DMS153 treated with DMSO at 0.1 percent for 48 hours (cell line): Measurements from ENCODE around the gene PCDH8.

Experiments used
- DNase-seq: peaks from one replicate; lab custom pipeline; 2025; ENCODE audit not compliant: unreplicated experiment; lab: John Stamatoyannopoulos, UW

The PCDH8 gene

DNA sequence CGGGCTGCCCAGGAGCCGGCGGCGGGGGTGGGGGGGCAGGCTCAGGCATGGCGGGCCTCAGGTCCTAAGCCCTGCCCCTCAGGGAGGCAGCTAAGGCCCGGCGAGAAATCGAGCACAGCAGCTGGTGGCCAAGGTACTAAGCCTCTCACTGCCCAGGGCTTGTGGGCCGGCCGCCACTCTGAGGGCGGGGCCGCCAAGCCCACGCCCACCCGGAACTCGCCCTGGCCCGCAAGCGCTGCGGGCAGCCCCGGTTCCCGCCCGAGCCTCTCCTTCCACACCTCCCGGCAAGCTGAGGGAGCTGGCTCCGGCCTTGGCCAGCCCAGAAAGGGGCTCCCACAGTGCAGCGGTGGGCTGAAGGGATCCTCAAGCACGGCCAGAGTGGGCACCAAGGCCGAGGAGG is 33.1 kb downstream of the PCDH8 start:
- DNase-seq, result no peak

GRCh38 chr13:52812941-52813340 is 35.5 kb downstream of the PCDH8 start:
- no peak for DNase-seq

- no peak for DNase-seq
Measured at GRCh38 chr13:52811841-52812240, 36.6 kb downstream of the PCDH8 start.

DNA sequence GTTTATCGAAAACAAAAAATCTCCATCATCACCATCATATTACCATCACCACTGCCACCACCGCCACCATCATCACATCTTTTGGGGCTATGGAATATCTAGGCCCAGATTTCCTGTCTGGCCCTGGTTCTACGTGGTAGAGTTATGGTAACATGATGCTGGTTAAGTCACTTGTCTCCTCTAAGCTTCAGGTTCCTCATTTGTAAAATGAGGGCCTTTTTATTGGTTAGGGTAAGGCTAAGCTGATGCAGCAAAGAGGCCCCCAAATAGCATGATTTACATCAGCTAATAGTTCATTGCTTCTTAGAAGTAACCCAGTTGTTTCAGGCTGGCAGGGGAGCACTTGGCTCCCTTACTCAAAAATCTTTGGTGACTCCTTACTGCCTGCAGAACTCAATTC is 37.9 kb downstream of the PCDH8 start:
- no peak for DNase-seq

DNA sequence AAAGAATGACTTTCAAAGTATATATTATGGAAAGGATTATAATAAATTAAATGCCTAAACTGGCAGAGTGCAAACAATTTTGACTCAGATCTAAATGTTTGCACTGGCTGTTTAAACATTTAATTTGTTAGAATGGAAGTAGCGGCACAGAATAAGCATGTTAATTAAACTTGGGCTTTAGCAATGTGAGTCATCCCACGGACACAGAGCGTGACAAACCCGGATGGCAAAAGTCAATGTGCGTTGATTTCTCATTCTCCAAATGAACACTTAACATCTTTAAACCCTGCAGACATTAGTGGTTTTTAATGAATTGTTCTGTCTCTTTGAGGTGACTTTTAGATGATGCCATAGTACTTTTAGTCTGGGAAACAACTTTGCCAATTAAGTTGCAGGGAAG is 38.4 kb downstream of the PCDH8 start:
- no peak for DNase-seq

- DNase-seq, result peak; percentile 77
Measured at GRCh38 chr13:52809310-52809769, 39.1 kb downstream of the PCDH8 start.

- DNase-seq, result no peak
Measured at GRCh38 chr13:52808842-52809219, 39.6 kb downstream of the PCDH8 start.

DNA sequence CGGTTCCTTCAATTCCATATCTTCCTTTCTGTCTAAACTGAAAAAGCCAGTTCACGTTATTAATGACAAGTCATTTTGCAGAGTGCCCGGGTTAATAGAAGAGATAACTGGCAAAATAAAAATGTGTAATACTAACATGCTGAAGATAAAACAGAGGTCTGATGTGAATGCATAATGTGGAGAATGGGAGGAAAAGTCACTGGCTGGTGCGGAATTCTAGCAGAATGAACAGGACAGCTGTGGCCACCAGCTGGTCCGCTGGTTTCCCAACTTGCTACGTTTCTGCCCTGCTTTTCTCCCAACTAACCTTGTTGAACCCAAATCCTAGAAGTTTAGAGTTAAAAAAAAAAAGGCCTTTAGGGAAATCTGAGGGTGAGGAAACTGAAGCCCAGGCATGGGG is 42.4 kb downstream of the PCDH8 start:
- DNase-seq, result no peak

DNA sequence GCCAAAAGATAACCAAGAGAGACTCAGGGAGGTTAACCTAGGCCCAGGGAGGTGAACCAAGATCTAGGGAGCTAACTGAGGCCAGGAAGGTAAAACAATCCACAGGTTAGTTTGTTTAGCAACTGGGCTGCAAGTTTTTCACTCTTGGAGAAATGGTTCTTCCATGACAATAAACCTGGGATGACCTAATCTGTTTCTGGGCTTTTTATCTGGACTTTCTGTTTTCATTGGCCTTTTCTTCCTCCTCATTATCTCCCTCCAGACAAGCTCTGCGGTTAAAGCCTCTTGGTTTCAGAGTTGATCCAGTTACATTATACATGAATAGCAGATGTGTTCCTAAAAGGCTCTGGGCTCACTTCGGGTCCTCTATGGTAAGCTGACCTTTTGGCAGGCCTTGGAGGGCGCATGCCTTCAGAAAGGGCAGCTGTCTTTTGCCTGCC is 44.2 kb downstream of the PCDH8 start:
- no peak for DNase-seq

DNA sequence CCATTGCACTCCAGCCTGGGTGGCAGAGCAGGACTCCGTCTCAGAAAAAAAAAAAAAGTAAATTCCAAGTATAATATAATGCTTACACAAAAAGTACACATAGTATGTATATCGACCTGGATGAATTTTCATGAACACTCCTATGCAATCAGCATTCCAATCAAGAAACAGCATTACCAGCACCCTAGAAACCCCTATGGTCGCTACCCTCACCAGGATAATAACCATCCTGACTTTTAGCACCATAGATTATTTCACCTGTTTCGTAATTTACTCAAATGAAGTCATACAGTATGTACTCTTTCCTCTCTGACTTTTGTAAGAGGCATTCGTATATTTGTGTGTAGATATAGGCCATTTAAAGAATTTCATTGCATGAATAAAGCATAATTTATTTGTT is 47.6 kb downstream of the PCDH8 start:
- DNase-seq, result no peak

DNA sequence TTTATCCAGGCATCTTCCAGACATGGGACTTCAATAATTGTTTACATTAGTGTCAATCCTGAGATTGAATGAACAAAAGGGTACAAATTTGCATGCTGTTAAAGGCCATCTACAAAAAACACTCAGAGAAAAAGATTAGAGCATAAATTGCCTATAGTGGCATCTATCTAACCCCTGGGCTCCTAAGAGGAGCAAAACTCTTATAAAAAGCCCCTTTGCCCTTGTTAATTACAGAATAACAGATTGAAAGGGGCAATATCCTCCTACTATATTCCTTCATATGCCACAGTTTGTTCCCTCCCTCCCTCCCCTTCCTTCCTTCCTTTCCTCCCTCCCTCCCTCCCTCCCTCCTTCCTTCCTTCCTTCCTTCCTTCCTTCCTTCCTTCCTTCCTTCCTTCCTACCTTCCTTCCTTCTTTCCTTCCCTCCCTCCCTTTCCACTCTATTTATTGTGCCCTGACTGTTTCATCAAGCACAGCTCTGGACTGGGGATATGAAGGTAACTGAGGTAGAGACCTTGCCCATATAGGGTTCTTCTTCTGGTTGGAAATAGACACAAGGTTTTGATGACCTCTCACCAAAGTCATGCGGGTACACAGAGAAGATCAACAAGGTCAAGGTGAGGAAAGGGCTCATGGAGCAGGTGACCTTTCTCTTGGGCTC is 49.5 kb downstream of the PCDH8 start:
- DNase-seq, result no peak

DNA sequence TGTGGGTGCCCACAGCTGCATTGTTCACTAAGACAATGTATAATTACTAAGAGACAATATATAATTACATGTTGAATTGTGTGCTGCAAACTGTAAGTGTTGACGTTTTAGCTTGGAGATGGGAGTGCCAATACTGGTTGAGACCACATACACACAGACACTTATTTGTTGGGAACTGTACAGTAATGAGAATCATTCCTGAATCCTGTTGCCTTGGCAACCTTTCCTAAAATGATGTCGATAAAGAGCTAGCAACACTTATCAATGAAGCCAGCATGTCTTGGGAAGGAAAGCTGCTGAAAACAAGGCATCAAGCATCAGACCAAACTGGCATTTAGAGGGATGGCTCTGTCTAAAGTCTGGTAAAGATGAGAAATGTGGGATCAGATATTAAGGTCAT is 51.3 kb downstream of the PCDH8 start:
- DNase-seq, result no peak

GRCh38 chr13:52794589-52794988 is 53.9 kb downstream of the PCDH8 start:
- no peak for DNase-seq

DNA sequence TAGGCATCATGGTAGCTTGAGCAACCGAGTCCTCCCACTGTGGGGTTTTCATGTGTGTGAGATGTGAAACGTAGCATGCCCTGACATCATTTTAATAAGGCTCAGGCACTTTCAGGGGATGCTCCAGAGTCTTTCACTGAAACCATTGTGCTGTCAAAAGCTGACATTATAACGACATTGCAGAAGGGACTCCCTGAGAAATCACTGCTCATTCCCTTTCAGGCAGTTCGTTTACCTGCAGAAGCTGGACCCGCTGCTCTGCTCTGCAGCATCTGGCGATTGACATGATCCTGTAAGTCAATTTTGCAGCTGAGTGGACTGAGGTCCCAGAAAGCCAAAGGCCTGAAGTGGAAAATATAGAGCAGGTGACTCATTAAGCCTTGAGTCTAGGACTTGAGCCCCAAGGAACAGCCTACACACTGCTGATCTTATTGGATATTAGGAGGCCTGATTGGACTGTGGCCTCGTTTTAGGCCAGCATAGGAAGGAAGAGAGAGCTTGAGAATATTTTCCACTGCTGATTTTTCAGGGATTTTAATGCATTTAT is 54.9 kb downstream of the PCDH8 start:
- DNase-seq, result no peak
